Motor neuron (in vitro differentiated cells): ENCODE data around the gene CDYL. TPM values are rescaled to one million over a fixed set of nuclear protein-coding genes. Genes with fewer than 3 reads are reported as not detected.
A peak's percentile ranks its signal among the peaks of the same experiment; 100 is the strongest.

Experiments
- ATAC-seq, 8 experiments: fragments of 200-7000 bp; cut with Tn5 transposase; replicated peaks in 6 of 8; 2 replicates each; pipeline ENCODE4 v1.8.0; 2021; ENCODE audit warnings: mild to moderate bottlenecking in 8 of 8, moderate library complexity in 8 of 8
- H3K27ac ChIP-seq, 2 donors: fragments of 250-450 bp; sonication (Bioruptor Pico); 2 replicates each; pipeline ENCODE4 v1.9.0; 2021; ENCODE audit warnings: antibody characterized with exemption in 2 of 2, mild to moderate bottlenecking in 2 of 2, moderate library complexity in 1 of 2
- H3K4me1 ChIP-seq, 2 donors: fragments of 250-450 bp; sonication (Bioruptor Pico); replicated peaks in 1 of 2; 2 replicates each; pipeline ENCODE4 v1.6.1; 2021; ENCODE audit warnings: antibody characterized with exemption in 2 of 2, mild to moderate bottlenecking in 2 of 2, moderate library complexity in 1 of 2
- H3K4me3 ChIP-seq, 5 donors: fragments of 250-450 bp; sonication (Bioruptor Pico); 2 replicates each; pipeline ENCODE4 v1.9.0; 2021; ENCODE audit warnings: antibody characterized with exemption in 5 of 5, mild to moderate bottlenecking in 5 of 5, moderate library complexity in 4 of 5
- WGBS, 10 experiments: fragments of 450-650 bp; shearing (Covaris generic); methylation state at CpG; one replicate each; pipeline ENCODE4 v1.0.0; 2022; 5-methylcytosine and 5-hydroxymethylcytosine counted together
- in situ Hi-C, 9 experiments: fragments of 400-800 bp; cut with MboI; loops; one replicate each; pipeline ENCODE4 v1.15.0; 2021; ENCODE audit warnings: low sequenced_read_pairs in 9 of 9, low pct_unique_long_range_greater_than_20kb in 2 of 9; ENCODE audit not compliant: unreplicated experiment in 9 of 9
- total RNA-seq, 8 experiments: library from RNA; unstranded; fragments of 300-600 nt; gene quantifications; 2 replicates each; pipeline versions ENCODE4 v1.2.3 to v1.2.4, GENCODE V29; 2022

CDYL gene
- total RNA-seq, 8 experiments from 2014 or later, result 30.4 to 103 (median 62.0) TPM

DNA sequence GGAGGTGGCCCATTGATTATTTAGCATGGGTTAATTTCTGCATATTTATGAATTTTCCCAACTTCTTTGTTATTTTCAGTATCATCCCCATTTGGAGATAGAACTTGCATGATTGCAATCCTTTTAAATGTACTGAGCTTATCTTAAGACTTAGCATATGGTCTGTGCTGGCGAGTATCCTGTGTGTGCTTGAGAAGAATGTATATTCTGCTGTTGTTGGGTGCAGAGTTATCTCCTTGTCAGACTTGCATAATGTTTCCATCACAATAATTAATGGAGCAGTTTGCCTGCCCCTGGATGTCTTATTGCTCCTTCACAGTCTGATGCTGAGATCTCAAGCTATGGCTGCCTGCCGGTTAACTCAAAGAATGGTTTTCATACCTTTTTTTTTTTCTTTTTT lies 112.6 kb downstream of the CDYL start:
- Histone ChIP-seq H3K4me1 (peaks cover 11 to 15% of the 10 kb centered on the region in 2 donors), H3K4me3 (no peak overlapping the region), H3K27ac (no peak overlapping the region)
- ATAC-seq, result no peak
- in situ Hi-C loops, result no loop called here
- 60 to 100% (median 100%) methylated on average over 1 to 2 of the region's 2 CpGs; no CpG with 5 or more reads in 1 of the 10 experiments for WGBS, 10 experiments

DNA sequence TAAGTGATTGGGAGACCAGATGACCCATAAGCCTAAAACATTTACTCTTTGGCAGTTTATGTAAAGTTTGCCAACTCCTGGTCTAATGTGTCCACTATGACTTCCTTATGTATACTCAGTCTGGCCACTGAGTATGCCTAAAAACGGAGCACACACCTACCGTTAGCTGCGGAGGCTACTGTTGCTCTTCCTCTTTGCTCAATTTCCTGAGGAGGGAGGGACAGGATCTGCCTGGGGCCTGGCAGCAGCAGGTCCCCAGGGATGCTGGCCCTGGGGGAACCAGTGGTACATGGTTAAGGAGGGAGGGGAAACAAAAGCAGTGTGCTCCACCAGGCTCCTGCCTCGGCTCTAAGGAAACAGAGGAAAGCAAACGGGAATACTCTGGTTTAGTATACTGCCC lies 113.5 kb downstream of the CDYL start:
- in situ Hi-C loops, result no loop called here
- ATAC-seq, result peak in 3 of 8 experiments; percentile 40 to 44 (median 41)
- 40 to 92% (median 79%) methylated on average over 1 to 4 of the region's 5 CpGs; no CpG with 5 or more reads in 1 of the 10 experiments for WGBS, 10 experiments
- Histone ChIP-seq H3K4me3 (no peak overlapping the region), H3K27ac (peak overlapping the region in 1 of 2 donors; percentile 46), H3K4me1 (peaks cover 11 to 15% of the 10 kb centered on the region in 2 donors)

DNA sequence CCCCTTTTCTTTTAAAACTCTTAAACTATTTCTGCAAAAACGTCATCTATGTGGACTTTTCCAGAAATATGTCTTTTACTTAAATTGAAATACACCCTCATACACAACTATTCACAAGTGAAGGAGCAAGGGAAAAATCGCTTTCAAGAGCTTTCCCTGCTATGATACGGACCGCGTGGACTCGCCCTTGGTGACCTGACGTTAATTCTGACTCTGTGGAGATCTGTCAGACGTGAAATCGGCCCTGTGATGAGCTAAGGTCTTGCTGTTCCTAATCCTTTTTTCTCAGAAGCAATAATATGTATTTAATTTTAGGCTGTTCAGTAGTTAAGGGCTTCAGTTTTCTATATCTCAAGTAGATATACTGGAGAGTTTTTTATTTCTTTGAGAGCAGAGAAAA lies 114.0 kb downstream of the CDYL start:
- in situ Hi-C loops, result no loop called here
- WGBS, 10 experiments, result 62 to 100% (median 88%) methylated on average over 1 to 7 of the region's 9 CpGs; no CpG with 5 or more reads in 1 of the 10 experiments
- Histone ChIP-seq H3K27ac (peak overlapping the region in 1 of 2 donors; percentile 65), H3K4me1 (peaks cover 11 to 15% of the 10 kb centered on the region in 2 donors), H3K4me3 (no peak overlapping the region)
- peak in 5 of 8 experiments; percentile 30 to 77 (median 67) for ATAC-seq

DNA sequence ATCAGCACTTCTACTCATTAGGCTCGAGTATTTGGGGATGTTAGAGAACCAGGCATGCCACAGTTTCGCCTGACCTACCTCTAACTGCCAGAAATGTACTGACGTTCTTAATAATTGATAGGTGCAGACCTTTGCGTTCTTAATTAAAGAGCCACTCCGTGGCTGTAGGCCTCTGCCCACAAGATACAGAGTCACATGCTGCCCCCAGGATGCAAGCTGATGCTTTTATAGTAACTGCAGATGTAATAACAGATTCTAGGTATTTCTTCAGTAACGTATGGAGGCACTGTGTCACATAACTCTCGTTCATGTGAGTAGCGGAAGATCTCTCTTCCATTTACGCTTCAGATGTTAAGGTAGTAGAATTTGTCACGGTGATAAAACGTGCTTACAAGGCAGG lies 114.4 kb downstream of the CDYL start:
- peak in 5 of 8 experiments; percentile 11 to 74 (median 66) for ATAC-seq
- H3K4me1 ChIP-seq, result peaks cover 11 to 15% of the 10 kb centered on the region in 2 donors
- WGBS, 10 experiments, result 81 to 98% (median 94%) methylated on average over 3 to 11 of the region's 11 CpGs; no CpG with 5 or more reads in 1 of the 10 experiments
- in situ Hi-C loops, result no loop called here
- peak overlapping the region in 1 of 2 donors; percentile 65 for H3K27ac ChIP-seq
- no peak overlapping the region for H3K4me3 ChIP-seq

DNA sequence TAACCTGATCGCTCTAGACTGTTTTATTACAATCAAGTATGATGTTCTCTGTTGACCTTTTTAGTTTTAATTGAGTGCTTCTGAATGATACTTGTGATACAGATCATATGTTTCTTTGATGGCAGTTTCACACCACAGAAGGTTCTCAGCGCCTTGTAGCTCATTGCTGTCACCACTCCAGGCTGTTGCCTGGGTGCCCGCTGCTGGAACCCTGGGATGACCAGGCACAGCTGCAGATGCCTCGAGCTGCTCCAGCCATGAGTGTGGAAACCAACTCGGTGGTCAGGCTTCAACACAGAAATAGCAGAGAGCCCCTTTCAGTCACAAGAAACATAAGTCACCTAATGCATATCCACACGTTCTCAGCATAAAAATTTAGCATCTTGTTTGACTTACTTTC lies 114.9 kb downstream of the CDYL start:
- in situ Hi-C loops, result no loop called here

DNA sequence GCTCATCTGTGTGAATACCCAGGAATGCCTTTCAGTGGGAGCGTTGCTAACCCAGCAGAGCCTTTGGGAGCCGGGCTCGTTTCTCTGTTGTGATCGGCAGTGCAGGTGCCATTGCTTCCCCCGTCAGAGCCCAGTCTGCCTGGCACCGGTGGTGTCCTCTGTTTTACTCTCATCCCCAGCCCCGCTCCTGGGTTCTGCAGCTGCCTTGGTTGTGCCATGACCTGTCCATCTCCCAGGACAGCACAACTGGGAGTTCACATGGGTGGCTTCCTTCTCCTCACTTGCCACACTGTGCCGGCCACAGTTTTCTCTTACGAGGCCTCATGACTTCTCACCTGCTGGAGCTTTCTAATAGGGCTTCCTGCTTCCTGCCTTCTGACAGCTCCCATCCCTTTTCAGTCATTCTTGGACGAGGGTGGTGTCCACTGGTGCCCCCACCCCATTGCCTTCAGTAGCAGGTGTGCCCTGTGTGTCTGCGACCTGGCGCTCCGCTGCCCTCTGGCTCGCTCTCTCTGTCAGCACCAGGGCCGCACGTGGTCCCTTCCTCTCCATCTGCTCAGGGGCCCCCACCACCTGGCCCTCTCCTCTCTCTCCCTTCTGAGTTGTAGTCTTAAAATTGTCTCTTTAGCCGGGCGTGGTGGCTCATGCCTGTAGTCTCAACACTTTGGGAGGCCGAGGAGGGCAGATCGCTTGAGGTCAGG lies 116.7 kb downstream of the CDYL start:
- WGBS, 10 experiments, result 90 to 100% (median 96%) methylated on average over 2 to 19 of the region's 20 CpGs; no CpG with 5 or more reads in 1 of the 10 experiments
- Histone ChIP-seq H3K27ac (no peak overlapping the region), H3K4me3 (no peak overlapping the region), H3K4me1 (peaks cover 11 to 15% of the 10 kb centered on the region in 2 donors)
- ATAC-seq, result no peak
- in situ Hi-C loops, result no loop called here

More for the DNA sequence above, 114.9 kb downstream of the CDYL start:
- 84 to 100% (median 94%) methylated on average over 1 to 6 of the region's 6 CpGs for WGBS, 10 experiments
- Histone ChIP-seq H3K4me1 (peaks cover 11 to 15% of the 10 kb centered on the region in 2 donors), H3K4me3 (no peak overlapping the region), H3K27ac (no peak overlapping the region)
- no peak for ATAC-seq

DNA sequence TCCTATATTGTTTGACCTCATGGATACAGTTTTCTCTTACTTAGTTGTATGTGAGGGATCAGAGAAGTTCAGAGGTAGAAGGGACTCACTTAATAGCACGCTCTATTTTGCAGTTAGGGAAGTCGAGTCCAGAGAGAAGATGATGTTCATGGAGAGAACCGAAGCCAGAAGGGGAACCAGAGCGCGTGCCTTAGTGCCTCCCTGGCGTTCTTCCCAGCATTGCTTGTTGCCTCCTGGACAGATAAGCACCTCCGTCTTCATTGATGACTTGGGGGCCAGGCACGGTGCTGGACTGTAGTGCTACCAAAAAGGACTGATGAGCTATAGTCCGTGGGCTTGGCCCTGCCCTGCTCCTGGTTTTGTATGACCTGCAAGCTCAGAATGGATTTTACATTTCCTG lies 117.8 kb downstream of the CDYL start:
- 84 to 100% (median 99%) methylated on average over 1 to 9 of the region's 9 CpGs for WGBS, 10 experiments
- Histone ChIP-seq H3K4me1 (peaks cover 11 to 15% of the 10 kb centered on the region in 2 donors), H3K4me3 (no peak overlapping the region), H3K27ac (no peak overlapping the region)
- in situ Hi-C loops, result no loop called here
- no peak for ATAC-seq

DNA sequence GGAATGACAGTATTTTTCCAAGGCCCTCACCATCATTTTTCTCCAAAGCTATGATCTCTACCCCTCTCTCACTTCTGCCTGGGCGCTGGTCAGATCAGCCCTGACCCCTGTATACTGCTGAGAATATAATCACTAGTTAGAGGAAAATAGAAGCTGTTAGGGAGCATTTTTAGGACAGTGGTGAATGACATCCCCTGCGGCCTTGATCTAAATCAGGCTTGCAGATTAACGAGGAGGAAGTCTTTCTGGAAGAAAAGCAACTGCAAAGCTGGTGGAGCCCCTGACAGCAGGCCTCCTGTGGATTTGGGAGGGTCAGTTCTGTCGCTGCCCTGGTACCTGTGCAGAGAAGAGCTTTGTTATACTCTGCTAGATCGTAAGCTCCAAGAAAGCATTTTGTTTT lies 119.8 kb downstream of the CDYL start:
- 66 to 100% (median 93%) methylated on average over 1 to 5 of the region's 5 CpGs; no CpG with 5 or more reads in 2 of the 10 experiments for WGBS, 10 experiments
- Histone ChIP-seq H3K4me3 (no peak overlapping the region), H3K4me1 (peaks cover 0 to 5% of the 10 kb centered on the region in 2 donors), H3K27ac (no peak overlapping the region)
- in situ Hi-C loops, result no loop called here
- ATAC-seq, result no peak

DNA sequence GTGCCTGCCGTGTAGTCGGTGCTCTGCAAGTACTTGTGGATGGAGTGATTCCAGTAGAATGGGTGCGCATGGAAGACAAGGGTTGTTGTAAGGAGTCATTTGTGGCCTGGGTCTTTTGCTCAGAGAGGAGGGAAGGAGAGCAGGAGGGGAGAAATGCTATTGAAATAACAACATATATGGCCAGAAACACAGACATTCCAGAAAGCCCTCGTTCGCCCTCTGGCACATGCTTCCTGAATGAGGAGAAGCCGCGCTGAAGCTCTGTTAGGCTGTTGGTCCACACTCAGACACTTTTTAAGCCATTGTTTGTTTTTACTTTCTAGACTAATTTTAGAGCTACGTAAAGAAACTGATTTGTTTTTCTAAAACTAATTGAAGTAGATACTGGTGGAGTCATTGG lies 120.2 kb downstream of the CDYL start:
- Histone ChIP-seq H3K4me3 (no peak overlapping the region), H3K4me1 (peaks cover 0 to 2% of the 10 kb centered on the region in 2 donors), H3K27ac (no peak overlapping the region)
- in situ Hi-C loops, result no loop called here
- 88 to 100% (median 98%) methylated on average over 3 to 6 of the region's 8 CpGs; no CpG with 5 or more reads in 1 of the 10 experiments for WGBS, 10 experiments
- ATAC-seq, result no peak

DNA sequence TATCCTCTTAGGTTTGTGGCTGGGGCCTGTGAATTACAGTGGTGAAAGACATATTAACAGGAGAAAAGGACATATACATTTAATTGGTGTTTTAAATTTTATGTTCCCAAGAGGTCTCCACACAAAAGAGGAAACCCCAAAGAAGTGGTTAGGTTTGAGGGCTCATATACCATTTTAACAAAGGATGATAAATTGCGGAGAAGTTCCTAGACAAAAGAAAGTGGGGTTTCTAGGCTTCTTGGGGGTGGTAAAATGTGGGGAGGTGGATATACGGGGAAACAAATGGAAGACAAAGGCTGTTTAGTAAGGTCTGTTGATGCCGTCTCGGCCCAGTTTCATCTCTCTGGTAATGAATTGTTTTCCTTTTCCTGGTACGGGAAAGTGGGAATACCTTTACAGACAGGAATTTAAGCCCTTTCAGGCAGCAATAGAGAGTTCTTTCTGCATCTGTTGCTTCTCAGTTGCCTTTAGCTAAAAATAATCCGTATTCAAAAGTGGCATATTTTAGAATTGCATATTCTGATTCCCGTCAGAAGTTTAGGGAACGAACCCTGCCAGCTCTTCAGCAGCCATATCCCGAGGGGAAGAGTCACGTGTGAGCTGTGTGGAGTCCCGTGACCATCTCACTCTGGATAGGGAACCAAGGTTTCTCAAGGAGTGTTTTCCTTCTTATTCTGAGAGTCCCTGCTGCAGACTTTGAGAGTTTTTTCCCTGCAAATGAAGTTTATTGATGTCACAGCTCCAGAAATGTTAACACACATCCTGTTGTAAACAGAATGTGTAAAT lies 123.2 kb downstream of the CDYL start:
- no peak overlapping the region for H3K27ac ChIP-seq
- WGBS, 10 experiments, result 11 to 94% (median 75%) methylated on average over 2 to 10 of the region's 11 CpGs; no CpG with 5 or more reads in 1 of the 10 experiments
- ATAC-seq, result peak in 3 of 8 experiments; percentile 93 to 97 (median 93)
- H3K4me1 ChIP-seq, result peaks cover 4 to 9% of the 10 kb centered on the region in 2 donors
- in situ Hi-C loops, result no loop called here
- H3K4me3 ChIP-seq, result no peak overlapping the region

DNA sequence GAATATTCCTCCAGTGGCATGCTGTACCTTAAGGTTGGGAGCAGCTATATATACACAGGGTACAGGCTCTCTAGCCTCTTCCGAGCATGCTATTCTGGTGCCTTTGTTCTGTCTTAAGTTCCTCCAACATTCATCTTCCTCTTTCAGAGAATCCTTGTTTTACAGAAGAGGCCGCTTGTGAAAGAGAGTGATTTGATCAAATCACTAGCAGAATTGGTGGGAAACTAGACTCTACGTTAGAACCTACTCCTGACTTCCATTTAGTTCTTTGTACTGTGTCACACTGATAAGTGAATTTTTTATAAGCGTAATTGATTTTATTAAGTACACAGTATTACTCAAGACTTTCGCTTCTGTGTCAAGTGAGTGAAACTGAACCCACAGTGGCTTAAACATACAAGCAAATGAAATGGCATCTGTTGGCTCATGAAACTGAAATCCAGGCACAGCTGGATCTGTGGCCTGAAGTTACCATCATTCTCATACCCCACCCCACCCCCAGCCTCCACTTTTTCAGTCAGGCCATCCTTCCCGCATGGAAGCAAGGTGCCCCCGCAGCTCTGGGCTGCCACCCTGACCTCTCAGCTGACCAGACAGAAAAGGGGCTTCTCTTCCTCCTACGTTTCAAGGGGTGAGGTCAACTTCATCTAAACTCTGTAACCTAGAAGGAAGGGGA lies 125.3 kb downstream of the CDYL start:
- peaks cover 4 to 16% of the 10 kb centered on the region in 2 donors for H3K4me1 ChIP-seq
- no peak overlapping the region for H3K4me3 ChIP-seq
- in situ Hi-C loops, result no loop called here
- H3K27ac ChIP-seq, result no peak overlapping the region
- 86 to 100% (median 96%) methylated on average over 2 to 7 of the region's 8 CpGs; no CpG with 5 or more reads in 1 of the 10 experiments for WGBS, 10 experiments
- ATAC-seq, result peak in 1 of 8 experiments; percentile 21

DNA sequence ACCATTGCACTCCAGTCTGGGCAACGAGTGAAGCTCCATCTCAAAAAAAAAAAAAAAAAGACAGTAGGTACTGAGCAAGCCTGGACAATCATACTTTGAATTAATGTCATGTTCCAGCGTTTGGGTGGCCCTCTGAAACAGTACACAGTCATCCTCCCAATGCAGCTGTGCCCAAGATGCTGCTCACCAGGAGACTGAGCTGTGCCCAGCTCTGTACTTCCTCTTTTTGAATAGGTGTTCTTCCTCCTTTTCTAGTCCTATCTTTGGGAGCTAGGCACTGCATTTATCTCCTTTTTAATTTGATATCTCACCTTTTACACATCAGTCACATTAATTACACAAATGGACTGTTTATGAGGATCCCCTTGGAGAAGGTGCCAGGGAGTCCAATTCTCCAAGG lies 126.2 kb downstream of the CDYL start:
- Histone ChIP-seq H3K27ac (no peak overlapping the region), H3K4me1 (peaks cover 4 to 16% of the 10 kb centered on the region in 2 donors), H3K4me3 (no peak overlapping the region)
- ATAC-seq, result no peak
- 57 to 100% (median 100%) methylated on average over 1 to 2 of the region's 2 CpGs; no CpG with 5 or more reads in 3 of the 10 experiments for WGBS, 10 experiments
- in situ Hi-C loops, result no loop called here
